AG09309 (cell line): Measurements from ENCODE around the gene SLC10A7.

Experiments
- DNase-seq: peaks from one replicate; pipeline ENCODE4 v3.0.0-alpha.2; 2010; ENCODE audit warnings: low read depth
- H3K4me3 ChIP-seq: 2 replicates; pipeline ENCODE4 v1.5.1; 2011; ENCODE audit warnings: mild to moderate bottlenecking, low read depth, low read length, moderate library complexity; ENCODE audit not compliant: control insufficient read depth
- TF ChIP-seq, protein P1 (sequence below): IDR thresholded peaks from 2 replicates; pipeline ENCODE4 v1.5.1; 2011; ENCODE audit warnings: mild to moderate bottlenecking, low read depth, low read length, inconsistent platforms; ENCODE audit not compliant: insufficient read depth, control insufficient read depth; ENCODE audit errors: missing control alignments

SLC10A7 gene

DNA sequence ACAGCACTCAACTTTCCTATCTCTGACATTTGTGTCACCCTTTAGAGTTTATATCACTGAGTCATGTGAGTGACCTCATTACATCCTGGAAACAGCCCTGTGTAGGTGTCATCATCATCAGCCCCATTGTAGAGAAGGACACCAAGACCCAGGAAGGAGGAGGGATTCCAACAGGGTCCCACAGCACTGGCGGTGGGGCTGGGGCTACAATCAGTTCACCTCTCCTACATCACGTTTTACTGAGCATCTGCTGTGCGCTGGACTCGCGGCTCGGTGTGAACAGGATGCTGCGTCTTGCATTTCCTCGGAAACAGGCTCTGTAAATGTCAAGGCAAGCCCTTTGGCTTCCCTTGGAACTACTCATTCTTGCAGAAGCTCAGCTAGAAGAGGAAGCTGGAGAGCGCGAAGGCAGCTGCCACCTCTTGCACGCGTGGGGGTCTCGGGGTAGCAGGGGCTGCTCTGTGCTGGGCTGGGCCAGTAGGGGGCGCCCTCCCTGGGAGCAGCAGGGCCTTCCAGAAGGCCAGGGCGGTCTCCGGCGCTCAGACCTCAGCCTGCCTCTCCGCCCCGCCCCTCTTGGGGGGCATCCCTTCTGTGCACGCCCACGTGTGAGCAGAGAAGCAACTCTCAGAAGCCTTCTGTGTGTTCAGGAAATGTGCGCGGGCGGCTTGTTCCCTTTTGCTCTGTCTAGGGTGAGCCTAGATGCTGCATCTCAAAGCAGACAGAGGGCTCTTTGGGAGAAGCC, 278.4 kb downstream of the SLC10A7 start:
- H3K4me3 ChIP-seq = no peak overlapping the region
- DNase-seq = no peak
- TF ChIP-seq, protein P1, sequence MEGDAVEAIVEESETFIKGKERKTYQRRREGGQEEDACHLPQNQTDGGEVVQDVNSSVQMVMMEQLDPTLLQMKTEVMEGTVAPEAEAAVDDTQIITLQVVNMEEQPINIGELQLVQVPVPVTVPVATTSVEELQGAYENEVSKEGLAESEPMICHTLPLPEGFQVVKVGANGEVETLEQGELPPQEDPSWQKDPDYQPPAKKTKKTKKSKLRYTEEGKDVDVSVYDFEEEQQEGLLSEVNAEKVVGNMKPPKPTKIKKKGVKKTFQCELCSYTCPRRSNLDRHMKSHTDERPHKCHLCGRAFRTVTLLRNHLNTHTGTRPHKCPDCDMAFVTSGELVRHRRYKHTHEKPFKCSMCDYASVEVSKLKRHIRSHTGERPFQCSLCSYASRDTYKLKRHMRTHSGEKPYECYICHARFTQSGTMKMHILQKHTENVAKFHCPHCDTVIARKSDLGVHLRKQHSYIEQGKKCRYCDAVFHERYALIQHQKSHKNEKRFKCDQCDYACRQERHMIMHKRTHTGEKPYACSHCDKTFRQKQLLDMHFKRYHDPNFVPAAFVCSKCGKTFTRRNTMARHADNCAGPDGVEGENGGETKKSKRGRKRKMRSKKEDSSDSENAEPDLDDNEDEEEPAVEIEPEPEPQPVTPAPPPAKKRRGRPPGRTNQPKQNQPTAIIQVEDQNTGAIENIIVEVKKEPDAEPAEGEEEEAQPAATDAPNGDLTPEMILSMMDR = peak; percentile 40

GRCh38 chr4:146238107-146238506, 283.6 kb downstream of the SLC10A7 start:
- TF ChIP-seq, protein P1 = no peak
- no peak for DNase-seq
- no peak overlapping the region for H3K4me3 ChIP-seq

DNA sequence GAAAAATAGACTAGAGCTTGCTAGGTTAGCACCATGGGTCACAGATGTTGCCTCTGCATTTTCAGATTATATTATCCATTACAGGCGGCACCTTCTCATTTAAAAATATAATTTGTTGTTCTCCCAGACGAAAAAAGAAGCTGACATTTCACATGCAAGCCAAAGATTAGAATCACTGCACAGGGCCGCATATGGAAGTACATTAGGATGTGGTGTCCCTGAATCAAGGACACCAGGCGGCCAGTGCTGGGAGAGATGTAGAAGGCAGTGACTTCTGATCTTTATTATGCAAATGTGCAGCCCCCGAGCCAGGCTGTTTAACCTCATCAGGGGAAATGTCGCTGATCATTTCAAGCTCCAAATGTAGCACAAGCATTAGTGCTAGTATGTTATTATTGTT, 284.6 kb downstream of the SLC10A7 start:
- TF ChIP-seq, protein P1 = no peak
- DNase-seq = no peak

GRCh38 chr4:146236216-146236615, 285.5 kb downstream of the SLC10A7 start:
- DNase-seq = no peak
- TF ChIP-seq, protein P1 = no peak
- H3K4me3 ChIP-seq = no peak overlapping the region

More for the DNA sequence above, 284.6 kb downstream of the SLC10A7 start:
- H3K4me3 ChIP-seq = no peak overlapping the region

DNA sequence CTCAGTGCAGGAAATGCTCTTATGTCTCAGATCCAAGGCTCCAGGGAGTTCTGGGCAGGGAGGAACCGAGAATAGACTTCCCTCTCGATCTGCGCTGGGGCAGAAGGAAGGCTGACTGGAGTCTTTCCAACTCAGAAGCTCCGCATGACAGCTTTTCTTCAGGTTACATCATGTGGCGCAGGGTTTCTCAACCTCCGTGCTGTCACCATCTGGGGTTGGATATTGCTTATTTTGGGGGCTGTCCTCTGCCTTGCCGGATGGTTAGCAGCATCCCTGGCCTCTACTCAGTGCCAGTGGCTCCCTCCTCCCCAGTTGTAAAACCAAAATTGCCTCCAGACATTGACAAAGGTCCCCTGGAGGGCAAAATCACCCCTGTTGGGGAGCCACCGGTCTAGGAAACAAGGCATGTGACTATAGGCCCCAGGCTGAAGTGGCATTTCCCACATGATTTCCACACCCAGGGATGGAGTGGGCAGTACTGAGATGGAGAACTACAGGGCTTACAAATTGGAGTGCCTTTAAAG, 286.0 kb downstream of the SLC10A7 start:
- H3K4me3 ChIP-seq = no peak overlapping the region
- DNase-seq = peak; percentile 4
- TF ChIP-seq, protein P1 = no peak

GRCh38 chr4:146232131-146232722, 289.5 kb downstream of the SLC10A7 start:
- H3K4me3 ChIP-seq = no peak overlapping the region
- TF ChIP-seq, protein P1 = no peak
- DNase-seq = no peak

- TF ChIP-seq, protein P1 = no peak
- no peak for DNase-seq
- no peak overlapping the region for H3K4me3 ChIP-seq
These were observed 292.3 kb downstream of the SLC10A7 start for GRCh38 chr4:146229406-146229805.
